Head of caudate nucleus (tissue), 42 donors: ENCODE results near the gene AGAP1.
A peak's percentile ranks its signal among the peaks of the same experiment; 100 is the strongest.
"Not testable (repeated sequence)": the region's sequence is repeated elsewhere in the genome, so short reads cannot be mapped to it uniquely, and the experiment has no call there.

Experiments
- DNase-seq, 42 donors: peaks; one replicate each; pipeline versions ENCODE4 v3.0.0 to v3.0.0-alpha.2; 2020 to 2021; ENCODE audit warnings: mixed read lengths in 7 of 42
- intact Hi-C: fragments of 100-400 bp; cut with DNase I; formaldehyde crosslinking; loops from one replicate; pipeline ENCODE4 v1.15.0; 2022

Gene AGAP1

GRCh38 chr2:235739704-235740415 lies 246.0 kb downstream of the AGAP1 start:
- intact Hi-C loops = no loop called here
- DNase-seq = peak in 2 of 42 donors; percentile 54 to 63

- intact Hi-C loops = no loop called here
- peak in 37 of 42 donors; percentile 40 to 81 (median 56) for DNase-seq
These were observed 247.0 kb downstream of the AGAP1 start for GRCh38 chr2:235740821-235741220.

- no peak for DNase-seq
- intact Hi-C loops = no loop called here
These were observed 250.3 kb downstream of the AGAP1 start for GRCh38 chr2:235744161-235744560.

- DNase-seq = no peak
These were observed 251.8 kb downstream of the AGAP1 start for GRCh38 chr2:235745597-235745996.

GRCh38 chr2:235746257-235746934 lies 252.6 kb downstream of the AGAP1 start:
- intact Hi-C loops = loop anchor here (2.0 to 5.0 kb wide), 2 partner anchors 74 to 152 kb away; no protein-coding TSS in a partner anchor
- peak in 41 of 42 donors; percentile 35 to 90 (median 76) for DNase-seq

More at GRCh38 chr2:235745597-235745996, 251.8 kb downstream of the AGAP1 start:
- intact Hi-C loops = loop anchor here (5.0 kb wide), 1 partner anchor 73 kb away; no protein-coding TSS in a partner anchor

GRCh38 chr2:235747001-235747785 lies 253.3 kb downstream of the AGAP1 start:
- DNase-seq = no peak
- intact Hi-C loops = loop anchor here (2.0 to 5.0 kb wide), 2 partner anchors 75 to 152 kb away; no protein-coding TSS in a partner anchor

- no peak for DNase-seq
- intact Hi-C loops = loop anchor here (2.0 to 5.0 kb wide), 2 partner anchors 75 to 153 kb away; no protein-coding TSS in a partner anchor
These were observed 253.9 kb downstream of the AGAP1 start for GRCh38 chr2:235747786-235748091.

GRCh38 chr2:235749121-235749770 lies 255.4 kb downstream of the AGAP1 start:
- peak in 2 of 42 donors; percentile 10 to 19 for DNase-seq
- intact Hi-C loops = loop anchor here (5.0 kb wide), 1 partner anchor 77 kb away; no protein-coding TSS in a partner anchor

- DNase-seq = no peak
- intact Hi-C loops = loop anchor here (5.0 kb wide), 1 partner anchor 77 kb away; no protein-coding TSS in a partner anchor
These were observed 255.9 kb downstream of the AGAP1 start for GRCh38 chr2:235749771-235750160.

- intact Hi-C loops = no loop called here
- DNase-seq = no peak
These were observed 259.0 kb downstream of the AGAP1 start for GRCh38 chr2:235752846-235753245.

- intact Hi-C loops = no loop called here
- DNase-seq = no peak
These were observed 260.7 kb downstream of the AGAP1 start for GRCh38 chr2:235754357-235755207.

GRCh38 chr2:235756491-235756890 lies 262.6 kb downstream of the AGAP1 start:
- intact Hi-C loops = no loop called here
- peak in 8 of 42 donors; percentile 24 to 72 (median 45) for DNase-seq

GRCh38 chr2:235757212-235757611 lies 263.4 kb downstream of the AGAP1 start:
- DNase-seq = no peak
- intact Hi-C loops = no loop called here

GRCh38 chr2:235757640-235758039 lies 263.8 kb downstream of the AGAP1 start:
- intact Hi-C loops = no loop called here

GRCh38 chr2:235762832-235763598 lies 269.2 kb downstream of the AGAP1 start:
- intact Hi-C loops = no loop called here
- DNase-seq = peak in 2 of 42 donors; percentile 2 to 5

More at GRCh38 chr2:235757640-235758039, 263.8 kb downstream of the AGAP1 start:
- peak in 1 of 42 donors; percentile 26 for DNase-seq

GRCh38 chr2:235763816-235764215 lies 270.0 kb downstream of the AGAP1 start:
- intact Hi-C loops = no loop called here
- no peak for DNase-seq

- peak in 1 of 42 donors; percentile 2 for DNase-seq
- intact Hi-C loops = not testable (repeated sequence)
These were observed 270.6 kb downstream of the AGAP1 start for GRCh38 chr2:235764478-235764877.
